Breast epithelium (tissue), 3 donors: ENCODE measurements around the gene CDC42EP1.

ENCODE experiments used
- CTCF ChIP-seq, 3 donors: fragments of 450-650 bp; IDR thresholded peaks; one replicate each; pipeline ENCODE4 v1.5.1; 2016 to 2017; ENCODE audit warnings: antibody characterized with exemption in 3 of 3, mild to moderate bottlenecking in 3 of 3, moderate library complexity in 3 of 3
- POLR2A ChIP-seq: fragments of 450-650 bp; IDR thresholded peaks from one replicate; pipeline ENCODE4 v1.6.1; 2016; ENCODE audit warnings: antibody characterized with exemption, mild to moderate bottlenecking, moderate library complexity
- POLR2AphosphoS5 ChIP-seq, 3 donors: sonication (generic); formaldehyde crosslinking; IDR thresholded peaks; one replicate each; pipeline ENCODE4 v1.6.1; 2017; ENCODE audit warnings: antibody characterized with exemption in 3 of 3

- TF ChIP-seq CTCF (IDR thresholded peaks at IDR 0.05) (no peak), POLR2A (no peak), POLR2AphosphoS5 (IDR thresholded peaks at IDR 0.05) (no peak)
Measured at GRCh38 chr22:37553725-37554124, 6.6 kb upstream of the CDC42EP1 start.
